Measurements from ENCODE around the gene RNF214.
A peak's percentile ranks its signal among the peaks of the same experiment; 100 is the strongest.

RNF214 gene

DNA sequence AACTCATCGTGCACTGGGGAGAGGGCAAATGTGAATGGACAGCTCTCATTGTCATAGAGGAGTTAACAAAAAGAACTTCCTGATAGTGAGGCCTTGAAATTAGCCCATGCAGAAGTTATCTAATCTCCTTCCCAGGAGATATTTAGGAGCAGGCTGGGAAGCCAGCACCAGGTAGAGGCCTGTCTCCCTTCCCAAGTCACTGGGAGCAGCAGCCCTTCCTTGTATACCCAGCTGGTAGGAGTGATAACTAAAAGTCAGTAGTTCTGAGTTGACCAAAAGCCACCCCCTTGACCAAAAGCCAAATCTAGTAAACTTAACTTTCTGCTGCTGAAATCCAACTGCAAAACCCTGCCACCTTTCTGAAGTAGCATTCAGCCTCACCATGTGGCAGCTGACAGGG, 57.3 kb downstream of the RNF214 start:
- DNase-seq = no peak

DNA sequence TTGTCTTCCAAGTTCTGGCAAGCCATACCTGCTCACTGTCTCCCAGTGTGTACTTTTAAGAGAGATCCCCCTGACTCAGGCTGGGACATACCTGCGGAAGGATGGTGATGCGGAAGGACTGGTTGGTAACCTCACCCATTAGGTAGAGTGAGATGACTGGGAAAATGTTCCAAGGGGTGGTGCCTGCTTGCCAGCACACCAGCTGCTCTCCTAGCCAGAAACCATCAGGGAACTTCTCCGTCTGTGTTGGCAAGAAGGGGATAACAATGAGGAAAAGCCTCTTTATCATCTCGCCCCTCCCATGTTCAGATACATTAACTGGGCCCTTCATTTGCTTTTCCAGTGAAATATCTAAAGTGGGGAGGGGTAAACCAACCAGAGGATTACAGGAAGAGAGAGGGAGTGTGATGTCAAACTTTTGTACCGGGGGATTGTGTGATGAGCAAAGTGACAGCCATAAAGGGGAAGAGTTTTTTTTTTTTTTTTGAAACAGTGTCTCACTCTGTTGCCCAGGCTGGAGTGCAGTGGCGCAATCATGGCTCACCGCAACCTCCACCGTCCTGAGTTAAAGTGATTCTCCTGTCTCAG, 58.4 kb downstream of the RNF214 start, which contains the start of gene BACE1-AS:
BACE1-AS (plus strand) TSS at position 538 of the 588 bp plus-strand sequence.
- no peak for DNase-seq

DNA sequence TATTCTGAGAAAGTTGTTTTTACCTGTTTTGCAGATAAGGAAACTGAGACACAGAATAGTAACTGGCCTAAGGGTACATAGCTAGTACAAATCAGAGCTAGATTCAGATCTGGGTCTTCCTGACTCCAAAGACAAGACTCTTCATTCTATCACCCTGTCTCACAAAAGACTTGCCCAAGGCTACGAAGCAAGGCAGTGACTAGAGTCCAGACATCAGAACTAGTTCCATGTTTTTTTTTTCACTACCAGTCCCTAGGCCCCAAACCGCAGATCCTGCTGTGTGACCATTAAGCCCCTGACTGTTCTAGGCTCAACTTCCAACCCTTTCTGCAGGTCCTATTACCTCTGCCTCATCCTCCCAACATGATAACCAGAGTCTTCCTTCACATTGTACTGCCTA, 60.1 kb downstream of the RNF214 start:
- DNase-seq = no peak

DNA sequence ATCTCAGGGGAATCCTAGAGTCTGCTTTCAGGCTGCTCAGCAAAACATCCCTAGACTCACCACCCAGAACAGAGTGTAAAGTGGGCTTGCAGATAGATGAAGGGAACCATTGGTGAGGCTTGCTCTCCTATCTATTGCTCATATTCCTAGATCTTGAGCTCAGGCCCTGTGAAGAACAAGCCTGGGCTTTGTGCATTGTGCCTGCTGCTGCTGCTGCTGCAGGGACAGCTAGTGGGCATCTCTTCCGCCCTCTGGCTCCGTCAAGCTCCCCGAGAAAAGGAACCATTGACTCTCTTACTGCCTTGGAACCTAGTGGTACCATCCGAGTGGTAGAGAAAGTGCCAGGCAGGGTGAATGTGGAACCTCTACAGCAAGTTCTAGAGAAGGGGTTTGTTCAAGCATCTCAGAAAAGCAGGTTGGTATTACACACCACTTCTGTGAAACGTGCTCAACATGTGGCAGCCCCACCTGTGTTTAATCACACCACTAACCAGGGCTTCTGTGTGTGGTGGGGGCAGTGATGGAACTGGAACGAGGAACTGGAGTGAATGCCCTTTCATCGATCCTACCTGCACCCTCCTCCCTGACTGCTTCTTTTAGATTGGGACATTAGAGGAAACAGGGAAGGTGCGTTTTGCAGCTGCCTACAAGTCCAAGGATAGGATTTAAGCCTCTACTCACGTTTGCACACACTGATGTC, 63.1 kb downstream of the RNF214 start:
- DNase-seq = no peak

DNA sequence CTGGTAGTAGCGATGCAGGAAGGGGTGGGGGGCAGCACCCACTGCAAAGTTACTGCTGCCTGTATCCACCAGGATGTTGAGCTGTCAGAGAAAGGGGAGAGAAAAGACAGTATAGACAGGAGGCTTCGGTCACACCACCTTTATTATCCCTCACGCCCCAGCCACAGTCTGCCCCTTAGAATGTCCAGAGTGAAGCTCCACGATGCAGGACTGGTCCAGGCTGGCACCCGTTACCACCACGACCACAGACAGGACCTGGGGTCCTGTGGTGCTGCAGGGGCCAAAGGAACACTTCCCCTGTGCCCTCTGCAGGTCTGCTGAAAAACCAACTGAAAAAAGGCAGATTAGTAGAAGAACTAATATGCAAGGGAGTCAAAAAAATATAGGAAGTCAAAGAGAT, 64.4 kb downstream of the RNF214 start:
- DNase-seq = no peak

DNA sequence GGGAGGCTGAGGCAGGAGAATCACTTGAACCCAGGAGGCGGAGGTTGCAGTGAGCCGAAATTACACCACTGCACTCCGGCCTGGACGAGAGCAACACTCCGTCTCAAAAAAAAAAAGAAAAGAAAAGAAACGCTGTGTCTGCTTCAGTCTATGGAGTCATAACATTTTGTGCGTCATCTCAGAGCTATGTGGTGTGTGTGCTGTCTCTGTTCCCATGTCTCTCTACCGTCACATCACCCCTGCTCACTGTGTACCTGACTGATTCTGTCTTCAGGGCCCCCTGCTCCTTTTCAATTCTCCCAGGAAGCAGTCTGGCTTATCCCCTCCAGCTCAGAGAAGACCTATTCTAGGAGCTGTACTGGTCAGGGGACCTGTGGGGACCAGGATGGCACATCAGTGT, 65.7 kb downstream of the RNF214 start:
- DNase-seq = no peak

DNA sequence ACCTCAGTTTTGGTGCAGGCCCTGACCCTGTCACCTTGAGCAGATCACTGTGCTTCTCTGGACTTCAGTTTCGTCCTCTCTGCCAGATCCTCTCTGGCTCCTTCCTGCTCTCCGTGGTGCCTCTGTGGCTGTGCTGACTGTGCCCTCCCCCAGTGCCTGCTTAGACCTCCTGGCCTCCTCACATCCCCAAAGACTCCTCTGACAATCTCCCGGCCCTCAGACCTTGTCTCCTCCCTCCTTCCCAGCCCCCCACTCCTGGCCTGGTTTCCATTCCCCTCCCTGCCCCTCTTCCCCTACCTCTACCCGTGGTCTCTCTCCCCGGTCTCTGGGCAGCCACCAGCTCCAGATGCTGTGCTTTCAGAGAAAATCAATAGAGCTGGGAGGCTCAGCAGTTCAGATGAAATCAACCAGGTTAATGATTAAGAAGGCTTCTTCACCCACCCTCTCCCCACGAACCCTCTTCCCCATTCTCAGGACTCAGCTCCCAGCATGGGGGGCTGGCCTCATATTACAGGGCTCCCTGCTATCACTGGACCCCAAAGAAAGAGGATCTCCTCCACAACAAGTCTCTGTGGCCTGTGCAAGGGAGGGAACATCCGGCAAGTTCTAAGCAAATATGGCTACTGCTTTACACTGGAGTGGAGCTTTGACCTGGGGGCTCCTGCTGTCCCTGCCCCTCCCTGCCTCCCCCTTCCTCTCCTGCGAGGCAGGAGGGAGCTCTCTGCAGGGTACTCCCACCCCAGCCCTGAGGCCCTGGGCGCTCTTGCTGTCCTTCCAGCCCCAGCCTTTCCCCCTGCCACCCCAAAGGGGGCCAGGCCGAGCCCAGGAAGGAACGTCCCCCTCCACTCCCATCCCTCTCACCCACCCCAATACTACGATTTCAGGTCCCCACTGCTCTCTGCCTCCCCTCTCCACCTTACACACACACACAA, 67.1 kb downstream of the RNF214 start:
- no peak for DNase-seq

DNA sequence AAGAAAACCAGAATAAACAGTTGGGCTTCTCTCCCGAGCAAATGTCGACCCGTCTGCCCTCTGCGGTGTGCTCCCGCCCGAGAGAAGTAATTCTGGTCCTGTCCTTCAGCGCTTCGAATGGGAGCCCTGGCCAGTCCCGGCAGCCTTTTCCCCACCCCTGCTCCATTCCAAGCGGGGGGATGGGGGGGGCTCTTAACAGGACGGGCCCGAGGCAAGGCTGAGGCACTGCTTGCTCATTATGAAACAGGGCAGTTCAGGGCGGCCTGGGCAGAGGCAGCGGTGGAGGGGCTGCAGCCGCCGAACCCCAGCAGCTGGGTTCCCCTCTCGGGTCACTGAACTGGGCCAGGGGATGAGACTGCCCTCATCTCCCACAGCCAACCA, 67.8 kb downstream of the RNF214 start:
- DNase-seq = no peak

DNA sequence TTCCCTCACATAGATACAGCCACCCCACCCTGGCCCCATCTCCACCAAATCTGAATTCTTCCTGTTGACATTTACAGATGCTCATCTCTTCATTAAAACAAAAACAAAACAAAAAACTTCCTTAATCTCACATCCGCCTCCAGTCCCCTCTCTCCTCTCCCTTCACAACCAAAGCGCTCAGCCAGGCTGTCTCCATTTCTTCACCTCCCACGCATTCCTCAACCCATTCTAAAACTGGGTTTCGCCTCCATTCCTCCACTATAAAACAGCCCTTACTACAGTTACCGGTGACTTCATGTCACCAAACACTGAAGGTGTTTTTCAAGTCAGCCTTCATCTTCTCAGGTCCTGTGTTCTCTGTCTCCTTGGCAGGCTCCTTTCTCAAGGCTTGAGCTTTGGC, 68.3 kb downstream of the RNF214 start:
- DNase-seq = no peak

DNA sequence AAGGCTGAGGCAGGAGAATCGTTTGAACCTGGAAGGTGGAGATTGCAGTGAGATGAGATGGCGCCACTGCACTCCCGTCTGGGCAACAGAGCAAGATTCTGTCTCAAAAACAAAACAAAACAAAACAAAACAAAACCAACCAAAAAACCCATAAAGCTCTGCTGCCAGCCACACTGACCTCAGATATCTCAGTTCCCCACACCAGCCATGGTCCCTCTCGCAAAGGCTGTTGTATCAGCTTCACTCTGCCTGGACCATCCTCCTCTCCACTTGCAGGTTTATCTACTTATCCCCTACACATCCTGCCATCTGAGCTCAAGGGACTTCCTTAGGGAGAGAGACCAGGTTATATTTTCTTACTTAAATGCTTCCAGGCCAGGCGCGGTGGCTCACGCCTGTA, 69.8 kb downstream of the RNF214 start:
- no peak for DNase-seq

DNA sequence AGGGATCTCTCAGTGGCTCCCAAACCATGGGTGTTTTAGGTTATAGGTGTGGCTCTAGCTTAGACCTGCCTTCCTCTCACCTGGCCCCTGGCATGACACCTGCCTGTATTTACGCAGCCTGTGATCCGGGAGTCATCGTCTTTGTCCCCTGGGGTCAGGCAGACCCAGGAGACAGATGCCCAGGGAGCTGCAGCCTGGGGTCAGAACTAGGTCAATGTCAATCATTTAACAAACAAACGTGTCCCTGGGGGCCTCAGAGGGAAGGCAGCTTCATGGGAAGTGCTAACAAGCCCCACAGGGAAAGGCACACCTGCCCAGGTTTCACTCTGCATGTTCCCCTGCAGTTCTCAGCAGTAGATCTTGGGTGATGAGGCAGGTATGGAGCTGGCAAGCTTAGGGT, 70.6 kb downstream of the RNF214 start:
- no peak for DNase-seq

DNA sequence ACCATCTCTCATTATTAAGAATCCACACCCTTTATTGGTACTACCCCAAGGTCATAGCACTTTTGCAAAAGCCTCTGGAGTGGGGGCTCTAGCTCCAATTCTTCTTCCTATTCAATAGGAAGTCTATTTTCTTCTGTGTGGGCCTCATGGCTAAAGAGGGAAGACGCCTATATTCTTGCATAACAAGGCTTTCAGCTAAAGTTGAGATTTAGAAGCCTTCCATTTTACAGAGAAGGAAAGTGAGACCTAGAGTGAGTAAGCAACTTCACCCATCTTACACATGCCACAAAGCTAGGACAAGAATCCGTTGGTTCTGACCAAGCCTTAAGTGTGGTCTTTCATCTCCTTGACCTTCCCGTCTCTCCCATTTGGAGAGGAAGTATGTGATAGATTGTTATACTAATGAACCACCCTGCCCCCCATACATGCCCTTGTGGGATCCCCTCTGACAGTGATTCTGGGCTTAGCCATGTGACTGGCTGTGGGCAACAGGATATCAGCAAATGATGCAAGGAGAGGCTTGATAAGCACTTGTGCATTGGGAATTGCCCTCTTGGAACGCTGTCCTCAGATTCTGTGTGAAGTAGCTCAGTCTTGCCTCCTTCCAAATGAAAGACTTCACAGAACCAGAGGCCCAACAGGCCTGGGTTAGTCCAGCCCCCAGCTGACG, 71.3 kb downstream of the RNF214 start:
- no peak for DNase-seq

DNA sequence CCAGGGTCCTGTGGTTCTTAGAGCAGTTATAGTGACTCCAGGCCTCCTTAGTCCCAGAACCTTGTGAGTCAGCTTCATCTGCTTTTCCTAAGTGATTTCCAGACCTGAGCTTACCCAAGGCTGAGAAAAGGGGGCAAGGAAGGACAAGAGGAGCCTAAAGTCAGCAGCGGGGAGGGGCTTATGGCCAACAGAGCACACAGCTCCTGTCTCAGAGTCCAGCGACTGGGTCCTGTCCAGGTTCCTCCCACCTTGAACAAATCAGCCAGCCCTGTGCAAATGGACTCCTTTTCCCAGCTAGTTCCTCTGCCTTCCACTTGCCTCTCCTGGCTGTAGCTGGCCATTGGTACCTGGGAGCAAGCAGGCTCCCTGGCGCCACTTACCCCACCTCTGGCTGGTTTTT, 72.7 kb downstream of the RNF214 start:
- DNase-seq = no peak

DNA sequence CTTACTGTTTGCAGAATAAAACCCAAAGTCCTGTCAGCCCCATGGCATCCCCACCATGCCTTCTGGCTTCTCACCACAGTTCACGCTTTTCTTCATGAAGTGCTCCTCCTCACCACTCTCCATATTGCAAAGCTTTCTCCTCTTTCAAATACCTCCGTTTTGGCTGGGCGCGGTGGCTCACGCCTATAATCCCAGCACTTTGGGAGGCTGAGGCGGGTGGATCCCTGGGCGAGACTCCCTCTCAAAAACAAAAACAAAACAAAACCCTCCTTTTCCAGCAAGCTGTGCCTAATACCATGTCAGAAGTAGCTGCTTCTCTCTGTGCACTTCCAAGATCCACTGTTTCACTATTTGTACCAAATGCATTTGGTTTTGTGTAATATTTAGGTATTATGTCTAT, 76.8 kb downstream of the RNF214 start:
- no peak for DNase-seq

DNA sequence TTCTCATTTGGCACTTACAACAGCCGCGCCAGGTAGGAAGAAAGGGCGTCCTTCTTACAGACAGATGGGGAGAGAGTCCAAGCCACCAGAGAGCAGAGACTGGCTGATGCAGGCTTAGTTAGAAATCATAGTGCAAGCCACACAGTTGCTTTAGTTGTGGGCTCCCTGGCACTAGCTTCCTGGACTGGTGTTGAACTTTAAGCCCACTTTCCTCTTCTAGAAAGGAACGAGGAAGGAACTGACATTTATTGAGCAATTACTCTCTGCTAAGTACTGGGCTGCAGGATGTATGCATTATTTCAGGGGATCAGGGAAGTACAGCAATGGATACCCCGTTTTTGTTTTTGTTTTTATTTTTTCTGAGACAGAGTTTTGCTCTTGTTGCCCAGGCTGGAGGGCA, 80.6 kb downstream of the RNF214 start:
- DNase-seq = no peak

DNA sequence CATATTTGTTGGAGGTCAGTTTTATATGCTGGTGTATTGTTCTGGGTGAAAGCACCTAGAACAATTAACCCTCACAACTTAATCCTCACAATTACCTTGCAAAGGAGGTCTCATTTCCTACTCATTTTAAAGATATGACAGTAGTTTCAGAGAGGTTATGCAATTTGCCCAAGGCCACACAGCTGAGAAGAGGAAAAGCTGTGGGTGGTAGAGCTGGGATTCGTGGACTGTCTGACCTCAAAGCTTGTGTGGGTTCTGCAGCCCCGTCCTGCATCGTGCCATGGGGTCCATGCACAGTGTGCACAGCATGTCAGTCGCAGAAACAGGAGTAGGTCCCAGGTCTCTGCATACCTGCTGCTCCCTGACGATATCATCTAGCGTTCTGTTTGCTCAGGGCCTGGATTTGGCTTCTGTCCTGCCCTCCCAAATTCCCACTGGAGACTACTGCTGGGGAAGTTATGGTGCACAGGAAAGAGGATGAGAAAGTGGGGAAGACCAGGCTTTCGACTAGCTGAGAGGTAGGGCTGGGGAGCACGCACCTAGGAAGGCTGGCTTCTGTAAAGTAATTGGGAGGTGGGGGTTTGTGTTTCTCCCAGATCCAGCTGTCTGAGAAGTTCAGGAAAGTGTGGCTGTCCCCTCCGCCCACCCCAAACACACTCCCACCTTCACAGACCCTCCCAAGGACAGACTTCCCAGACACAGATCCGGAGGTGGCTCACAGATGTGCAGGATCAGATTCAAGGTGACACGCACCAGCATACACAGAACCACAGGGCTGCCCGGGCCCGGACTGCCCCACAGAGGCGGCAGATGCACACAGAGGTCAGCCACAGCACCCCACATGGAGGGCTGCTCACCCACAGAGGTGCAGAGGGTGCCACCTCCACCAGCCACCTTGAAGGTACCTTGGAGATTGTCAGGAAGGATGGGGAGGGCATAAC, 81.6 kb downstream of the RNF214 start:
- DNase-seq = no peak

DNA sequence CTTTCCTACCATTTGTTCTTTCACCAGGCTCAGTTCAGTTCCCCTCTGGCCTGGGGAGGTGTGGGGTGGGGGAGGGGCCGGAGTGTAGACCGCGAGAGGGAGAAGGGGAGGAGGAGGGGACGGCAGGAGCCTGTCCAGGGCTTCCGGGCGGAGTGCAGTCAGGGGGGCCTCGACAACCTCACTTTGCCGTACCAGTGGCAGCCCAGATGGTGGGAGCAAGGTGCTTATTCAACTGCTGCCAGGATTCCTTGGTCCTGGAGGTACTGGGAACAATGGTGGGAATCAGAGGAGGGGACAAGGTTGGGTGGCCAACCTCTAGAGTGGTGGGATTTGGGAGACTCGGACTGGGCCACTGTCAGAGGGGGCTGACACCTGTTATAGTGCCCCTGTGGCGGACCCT, 82.4 kb downstream of the RNF214 start:
- DNase-seq = no peak

DNA sequence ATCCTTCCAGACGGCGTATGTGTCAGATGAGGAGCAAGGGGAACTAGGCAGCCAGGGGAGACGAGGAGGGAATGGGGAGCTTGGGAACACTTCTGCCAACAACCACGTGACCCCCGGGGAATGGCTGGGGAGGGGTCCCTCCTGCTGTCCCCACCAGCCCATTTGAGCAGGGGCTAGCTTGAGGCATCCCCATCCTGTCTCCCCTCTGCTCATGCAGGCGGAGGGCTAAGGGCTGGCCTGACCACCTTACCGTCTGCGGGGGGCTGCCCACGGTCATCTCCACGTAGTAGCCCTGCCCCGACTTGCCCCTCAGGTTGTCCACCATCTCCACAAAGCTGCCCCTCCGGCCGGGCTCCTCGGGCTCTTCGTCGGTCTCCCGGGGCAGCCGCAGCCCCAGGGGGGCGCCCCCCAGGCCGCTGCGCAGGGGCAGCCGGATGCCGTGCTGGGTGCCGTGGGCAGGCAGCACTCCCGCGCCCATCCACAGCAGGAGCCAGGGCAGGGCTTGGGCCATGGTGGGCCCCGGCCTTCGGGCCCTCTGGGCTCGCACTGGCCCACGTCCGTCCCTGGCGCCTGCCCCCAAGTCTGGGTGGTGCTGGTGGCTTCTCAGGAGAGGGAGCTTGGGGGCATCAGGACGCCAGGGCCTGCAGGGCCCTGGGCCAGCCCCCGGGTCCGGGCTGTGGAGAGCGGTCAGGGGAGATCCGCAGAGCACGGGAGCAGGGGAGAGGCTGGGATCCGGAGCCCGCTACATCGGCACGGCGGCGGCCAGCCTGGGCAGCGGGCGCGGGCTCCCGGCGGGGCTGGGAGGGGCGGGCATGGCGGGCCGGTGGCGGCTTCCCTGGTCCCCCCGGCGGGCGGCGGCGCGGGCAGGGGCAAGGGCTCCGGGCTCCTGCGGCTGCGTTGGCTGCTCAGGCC, 83.1 kb downstream of the RNF214 start:
- peak; percentile 15 for DNase-seq

DNA sequence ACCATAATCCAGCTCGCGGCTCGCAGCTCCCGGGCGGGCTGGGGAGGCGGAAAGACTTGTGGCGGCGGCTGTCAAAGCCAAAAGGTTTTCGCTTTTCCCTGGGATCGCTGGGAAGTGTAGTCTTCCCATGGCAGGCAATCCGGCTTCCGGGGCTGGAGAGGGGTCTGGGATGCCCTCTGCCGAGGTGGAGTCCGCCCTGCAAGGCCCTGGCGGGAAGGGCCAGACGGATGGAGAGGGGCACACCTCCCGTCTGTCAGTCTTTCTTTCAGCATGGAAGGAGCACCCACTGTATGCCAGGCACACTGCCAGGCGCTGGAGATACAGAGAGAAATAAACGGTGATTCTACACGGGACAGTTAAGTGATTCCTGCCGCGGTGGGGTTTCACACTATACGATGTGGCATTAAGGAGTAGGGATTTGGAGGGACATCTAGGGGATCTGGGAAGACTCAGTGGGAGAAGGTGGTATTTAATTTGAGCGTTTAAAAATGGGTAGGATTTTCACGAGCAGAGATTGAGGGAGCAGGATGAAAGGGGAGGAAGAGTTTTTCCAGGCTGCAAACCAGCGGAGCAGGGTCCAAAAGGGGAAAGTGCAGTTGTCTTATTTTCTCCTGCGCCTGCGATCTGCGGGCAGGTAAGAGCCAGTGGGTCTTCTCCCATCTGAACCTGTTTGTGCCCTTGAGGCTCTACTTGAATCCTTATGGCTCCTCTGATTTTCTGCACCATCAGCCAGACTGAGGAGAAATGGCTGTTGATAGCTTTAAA, 83.9 kb downstream of the RNF214 start, which contains the start of gene BACE1:
BACE1 (minus strand) TSS at position 60 of the 765 bp plus-strand sequence. CDS start 461 bp downstream, outside the sequence.
- no peak for DNase-seq

DNA sequence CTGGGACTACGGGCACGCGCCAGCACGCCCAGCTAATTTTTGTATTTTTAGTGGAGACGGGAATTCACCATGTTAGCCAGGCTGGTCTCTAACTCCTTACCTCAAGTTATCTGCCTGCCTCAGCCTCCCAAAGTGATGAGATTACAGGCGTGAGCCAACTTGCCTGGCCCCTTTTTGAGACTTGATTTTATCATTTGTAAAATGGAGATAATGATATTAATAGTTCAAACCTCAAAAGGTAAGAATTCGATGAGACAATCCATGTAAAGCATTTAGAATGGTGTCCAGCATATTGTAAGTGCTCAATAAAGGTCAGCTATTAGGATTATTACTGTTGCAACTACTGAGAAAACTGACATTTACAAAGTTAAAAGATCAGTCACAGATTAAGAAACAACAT, 86.3 kb downstream of the RNF214 start:
- DNase-seq = no peak

Data from stimulated activated CD4-positive, alpha-beta T cell treated with anti-CD3 and anti-CD28 coated beads, Interleukin-12 subunit alpha, Interleukin-12 subunit beta, amount 100 ng/mL, for 4 hours (primary cell).